ENCODE results near the gene HTR2C. TPM values are rescaled to one million over a fixed set of nuclear protein-coding genes. Genes with fewer than 3 reads are reported as not detected.

The HTR2C gene
- total RNA-seq, 1 experiment from 2014 or later = 1.5 TPM

- H3T11ph ChIP-seq (ENCODE audit: low read length) = no peak overlapping the region
- no peak overlapping the region for H3K56ac ChIP-seq (ENCODE audit: insufficient read length, low read depth, low read length)
- no peak for DNase-seq
- no CpG with 5 or more reads among the region's 2 CpGs for WGBS (ENCODE audit: extremely low coverage, insufficient read length, low lambda C conversion rate)
- H4K5ac ChIP-seq (ENCODE audit: insufficient read length, low read depth, low read length) = no peak overlapping the region
- H3K9me3 Mint-ChIP-seq = no peaks in the 10 kb centered on the region
- no peak overlapping the region for H3K4me2 ChIP-seq (ENCODE audit: insufficient read depth, insufficient read length, low read length)
- H3K4me3 Mint-ChIP-seq = no peak overlapping the region
- H3K4me1 Mint-ChIP-seq = peaks cover 3 to 7% of the 10 kb centered on the region in 2 experiments; a peak in 3 of 4 replicates
- no peaks in the 10 kb centered on the region for H3K23me2 ChIP-seq (ENCODE audit: insufficient read length, low read depth, low read length, poor library complexity, severe bottlenecking)
- H2BK20ac ChIP-seq (ENCODE audit: low read depth, low read length, poor library complexity, severe bottlenecking) = no peak overlapping the region
- no peak overlapping the region for H3K23ac ChIP-seq (ENCODE audit: insufficient read length, low read depth, low read length)
- H2BK15ac ChIP-seq (ENCODE audit: low read depth, low read length) = no peak overlapping the region
- no peaks in the 10 kb centered on the region for H3K79me2 ChIP-seq (ENCODE audit: insufficient read depth, low read length)
- H3K27me3 Mint-ChIP-seq (ENCODE audit: low read depth) = no peaks in the 10 kb centered on the region
- H3K27me3 ChIP-seq (ENCODE audit: insufficient read depth, low read length) = no peaks in the 10 kb centered on the region
- no peak overlapping the region for H2BK5ac ChIP-seq (ENCODE audit: insufficient read length, low read length)
- H4K20me1 ChIP-seq (ENCODE audit: control insufficient read depth, insufficient read depth, insufficient read length) = no peaks in the 10 kb centered on the region
- no peak overlapping the region for H2AK5ac ChIP-seq (ENCODE audit: insufficient read length, low read length)
- no peaks in the 10 kb centered on the region for H3K36me3 Mint-ChIP-seq (ENCODE audit: insufficient read depth in 1 of 3, low read depth in 3 of 3)
- no peak overlapping the region for H3K18ac ChIP-seq (ENCODE audit: insufficient read length, low read depth, low read length)
- H3K14ac ChIP-seq (ENCODE audit: insufficient read depth, low read length) = no peak overlapping the region
- H2AFZ ChIP-seq (ENCODE audit: low read length) = no peak overlapping the region
- H4K91ac ChIP-seq (ENCODE audit: insufficient read length, low read depth, low read length) = no peak overlapping the region
- H3K27ac Mint-ChIP-seq = no peak overlapping the region
- H3K4me1 ChIP-seq (ENCODE audit: insufficient read depth, low read length) = no peaks in the 10 kb centered on the region
- no peak overlapping the region for H3K4ac ChIP-seq (ENCODE audit: low read depth, low read length)
- H3K79me1 ChIP-seq (ENCODE audit: insufficient read depth, low read depth, low read length, poor library complexity, severe bottlenecking) = no peaks in the 10 kb centered on the region
- no peaks in the 10 kb centered on the region for H3K9me3 ChIP-seq (ENCODE audit: control insufficient read depth, low read depth, low read length)
- no peak overlapping the region for H4K8ac ChIP-seq (replicated peaks; ENCODE audit: insufficient read length, low read depth, low read length)
- no peak overlapping the region for H2BK120ac ChIP-seq (ENCODE audit: low read depth, low read length, poor library complexity, severe bottlenecking)
- H3K9ac ChIP-seq (ENCODE audit: extremely low read depth, insufficient read length, low read length) = no peak overlapping the region
- H2BK12ac ChIP-seq (ENCODE audit: insufficient read length, low read depth, low read length) = no peak overlapping the region
- TF ChIP-seq, protein P1, sequence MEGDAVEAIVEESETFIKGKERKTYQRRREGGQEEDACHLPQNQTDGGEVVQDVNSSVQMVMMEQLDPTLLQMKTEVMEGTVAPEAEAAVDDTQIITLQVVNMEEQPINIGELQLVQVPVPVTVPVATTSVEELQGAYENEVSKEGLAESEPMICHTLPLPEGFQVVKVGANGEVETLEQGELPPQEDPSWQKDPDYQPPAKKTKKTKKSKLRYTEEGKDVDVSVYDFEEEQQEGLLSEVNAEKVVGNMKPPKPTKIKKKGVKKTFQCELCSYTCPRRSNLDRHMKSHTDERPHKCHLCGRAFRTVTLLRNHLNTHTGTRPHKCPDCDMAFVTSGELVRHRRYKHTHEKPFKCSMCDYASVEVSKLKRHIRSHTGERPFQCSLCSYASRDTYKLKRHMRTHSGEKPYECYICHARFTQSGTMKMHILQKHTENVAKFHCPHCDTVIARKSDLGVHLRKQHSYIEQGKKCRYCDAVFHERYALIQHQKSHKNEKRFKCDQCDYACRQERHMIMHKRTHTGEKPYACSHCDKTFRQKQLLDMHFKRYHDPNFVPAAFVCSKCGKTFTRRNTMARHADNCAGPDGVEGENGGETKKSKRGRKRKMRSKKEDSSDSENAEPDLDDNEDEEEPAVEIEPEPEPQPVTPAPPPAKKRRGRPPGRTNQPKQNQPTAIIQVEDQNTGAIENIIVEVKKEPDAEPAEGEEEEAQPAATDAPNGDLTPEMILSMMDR (conservative IDR thresholded peaks at IDR 0.05) = peak; percentile 70
- no peak overlapping the region for H3K27ac ChIP-seq (ENCODE audit: insufficient read length, low read depth, low read length)
These were observed 36.0 kb downstream of the HTR2C start for GRCh38 chrX:114619874-114620273.

Measured in H9 (cell line).